PC-3 (cell line): ENCODE results near the gene CSPG4. TPM values are rescaled to one million over a fixed set of nuclear protein-coding genes. Genes with fewer than 3 reads are reported as not detected.
"Not testable (repeated sequence)": the region's sequence is repeated elsewhere in the genome, so short reads cannot be mapped to it uniquely, and the experiment has no call there.

Experiments
- ATAC-seq: fragments of 200-7000 bp; cut with Tn5 transposase; 2 replicates; pipeline ENCODE4 v1.9.1; 2020; ENCODE audit warnings: mild to moderate bottlenecking, moderate library complexity
- BruUV-seq: library from RNA; stranded (reverse); fragments of 400-500 nt; replicated peaks from 2 replicates; lab custom pipeline; 2021; lab: Mats Ljungman, UMichigan
- CTCF ChIA-PET: fragments of 300-600 bp; sonication (Branson Sonifier 250); formaldehyde crosslinking; loops from one replicate; lab custom pipeline; 2022; ENCODE audit warnings: antibody characterized with exemption; lab: Charles Lee
- POLR2A ChIA-PET: fragments of 300-600 bp; sonication (Branson Sonifier 250); formaldehyde crosslinking; loops from one replicate; lab custom pipeline; 2022; ENCODE audit warnings: antibody characterized with exemption; ENCODE audit not compliant: unreplicated experiment; lab: Charles Lee
- DNase-seq: peaks from one replicate; pipeline ENCODE4 v3.0.0-alpha.2; 2015
- H2AFZ ChIP-seq: fragments of 300-600 bp; sonication (generic); 2 replicates; pipeline ENCODE4 v1.6.0; 2016; ENCODE audit warnings: antibody characterized with exemption, low read length
- H3F3A ChIP-seq: fragments of 300-600 bp; sonication (generic); one replicate; pipeline ENCODE4 v1.6.0; 2017; ENCODE audit warnings: antibody characterized with exemption, low read length, control low read depth, mild to moderate bottlenecking; ENCODE audit not compliant: unreplicated experiment
- H3K27ac ChIP-seq: fragments of 300-600 bp; sonication (generic); 2 replicates; pipeline ENCODE4 v1.5.1; 2016; ENCODE audit warnings: mild to moderate bottlenecking, low read length
- H3K27me3 ChIP-seq: fragments of 300-600 bp; sonication (generic); 2 replicates; pipeline ENCODE4 v1.6.1; 2016; ENCODE audit warnings: low read length, mixed read lengths
- H3K36me3 ChIP-seq: fragments of 300-600 bp; sonication (generic); 2 replicates; pipeline ENCODE4 v1.6.1; 2016; ENCODE audit warnings: low read depth, mixed run types, low read length, mixed read lengths
- H3K4me1 ChIP-seq: fragments of 300-600 bp; sonication (generic); 2 replicates; pipeline ENCODE4 v1.5.1; 2016; ENCODE audit warnings: low read length; ENCODE audit not compliant: insufficient read depth
- H3K4me2 ChIP-seq: fragments of 300-600 bp; sonication (generic); 2 replicates; pipeline ENCODE4 v1.6.0; 2016; ENCODE audit warnings: low read length
- H3K4me3 ChIP-seq: fragments of 300-600 bp; sonication (generic); 2 replicates; pipeline ENCODE4 v1.5.1; 2016; ENCODE audit warnings: mild to moderate bottlenecking, low read length, mixed read lengths
- H3K79me2 ChIP-seq: fragments of 300-600 bp; sonication (generic); 2 replicates; pipeline ENCODE4 v1.6.1; 2017; ENCODE audit warnings: low read length, mixed read lengths
- H3K9ac ChIP-seq: fragments of 300-600 bp; sonication (generic); 2 replicates; pipeline ENCODE4 v1.6.0; 2016; ENCODE audit warnings: mild to moderate bottlenecking, low read length
- H3K9me2 ChIP-seq: fragments of 300-600 bp; sonication (generic); replicated peaks from 2 replicates; pipeline ENCODE4 v1.6.1; 2016; ENCODE audit warnings: mixed run types, low read length, mixed read lengths
- H3K9me3 ChIP-seq: fragments of 300-600 bp; sonication (generic); 2 replicates; pipeline ENCODE4 v1.6.1; 2016; ENCODE audit warnings: low read length, mixed read lengths
- H4K20me1 ChIP-seq: fragments of 300-600 bp; sonication (generic); 2 replicates; pipeline ENCODE4 v1.6.1; 2016; ENCODE audit warnings: low read length, mixed read lengths
- CTCF ChIP-seq: fragments of 300-600 bp; sonication (generic); conservative IDR thresholded peaks from 2 replicates; pipeline ENCODE4 v1.5.1; 2017; ENCODE audit warnings: antibody characterized with exemption, low read depth, mild to moderate bottlenecking, low read length
- EZH2 ChIP-seq: fragments of 300-600 bp; sonication (generic); IDR thresholded peaks from one replicate; pipeline ENCODE4 v1.6.1; 2017; ENCODE audit warnings: antibody characterized with exemption, mild to moderate bottlenecking, low read length; ENCODE audit not compliant: unreplicated experiment
- EZH2phosphoT487 ChIP-seq: fragments of 300-600 bp; sonication (generic); IDR thresholded peaks from 2 replicates; pipeline ENCODE4 v1.6.1; 2018; ENCODE audit warnings: mild to moderate bottlenecking, antibody characterized with exemption, low read length, borderline replicate concordance
- intact Hi-C: fragments of 100-400 bp; cut with micrococcal nuclease; formaldehyde crosslinking; loops from 2 replicates; pipeline ENCODE4 v1.9.0; 2023
- total RNA-seq: library from RNA; depleted of rRNA; stranded (reverse); fragments of >200 nt; gene quantifications from 2 replicates; pipeline ENCODE4 v1.2.3, GENCODE V29; 2014

The CSPG4 gene
- total RNA-seq, 1 experiment from 2014 or later, result 2.0 TPM

GRCh38 chr15:75760704-75761435 is 48.2 kb upstream of the CSPG4 start:
- no TSS peak for BruUV-seq
- no peak overlapping the region for H3K4me2 ChIP-seq
- ChIA-PET POLR2A (no interaction called here), CTCF (no interaction called here)
- no peak overlapping the region for H3K27ac ChIP-seq
- intact Hi-C loops, result no loop called here
- H3K79me2 ChIP-seq, result no peaks in the 10 kb centered on the region
- no peaks in the 10 kb centered on the region for H3F3A ChIP-seq
- H4K20me1 ChIP-seq, result no peaks in the 10 kb centered on the region
- ATAC-seq (no peak), DNase-seq (no peak)
- no peaks in the 10 kb centered on the region for H3K9me3 ChIP-seq
- H3K9me2 ChIP-seq, result no peaks in the 10 kb centered on the region
- H3K36me3 ChIP-seq, result no peaks in the 10 kb centered on the region
- no peak overlapping the region for H3K4me3 ChIP-seq
- no peak overlapping the region for H2AFZ ChIP-seq
- no peak overlapping the region for H3K9ac ChIP-seq
- TF ChIP-seq CTCF, result no peak
- no peak for TF ChIP-seq EZH2phosphoT487
- TF ChIP-seq EZH2, result no peak
- no peaks in the 10 kb centered on the region for H3K27me3 ChIP-seq
- H3K4me1 ChIP-seq, result no peaks in the 10 kb centered on the region; the same call in 1 of the 2 replicates

GRCh38 chr15:75760131-75760520 is 47.5 kb upstream of the CSPG4 start:
- H3K27me3 ChIP-seq, H4K20me1 ChIP-seq, DNase-seq, H2AFZ ChIP-seq, H3K36me3 ChIP-seq, CTCF ChIA-PET, BruUV-seq, H3K27ac ChIP-seq, H3K79me2 ChIP-seq, H3K9me2 ChIP-seq, H3K4me2 ChIP-seq, H3K4me1 ChIP-seq, POLR2A ChIA-PET, H3K9me3 ChIP-seq, H3K4me3 ChIP-seq, ATAC-seq, intact Hi-C loops, H3F3A ChIP-seq, H3K9ac ChIP-seq: not testable (repeated sequence)

DNA sequence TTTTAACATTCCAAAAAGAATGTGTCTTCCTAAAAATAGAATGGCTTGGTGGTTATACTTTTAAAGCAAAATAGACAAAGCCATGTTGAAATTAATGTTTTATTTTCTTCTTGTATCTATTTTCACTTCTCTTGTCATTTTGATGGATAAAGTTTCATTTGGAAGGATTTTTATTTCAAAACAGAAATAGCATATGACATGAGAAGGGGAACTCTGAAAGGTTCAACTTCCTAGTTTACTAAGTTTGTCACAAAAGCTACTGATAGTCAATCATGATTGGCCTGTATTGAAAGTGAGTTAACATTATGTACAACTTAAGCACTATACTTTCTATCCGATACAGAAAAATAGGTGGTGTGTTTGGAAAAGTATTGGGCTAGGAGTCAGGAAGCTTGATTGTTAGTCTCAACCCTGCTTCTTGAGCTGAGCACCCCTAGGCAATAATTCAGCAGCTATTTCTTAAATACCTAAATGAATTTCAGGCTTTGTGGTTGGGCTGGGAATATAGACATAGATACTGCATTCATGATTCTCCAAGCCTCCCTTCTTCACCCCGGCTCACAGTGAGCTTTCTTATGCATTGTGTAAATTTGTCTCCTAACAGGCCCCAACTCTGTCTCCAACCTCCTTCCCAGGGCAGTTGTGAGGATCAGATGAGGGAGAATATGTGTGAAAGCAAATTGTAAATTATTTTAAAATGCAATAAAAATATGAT is 46.9 kb upstream of the CSPG4 start:
- H3K4me2 ChIP-seq, result no peak overlapping the region
- no peak overlapping the region for H3K27ac ChIP-seq
- DNase-seq, result no peak
- no peak for ATAC-seq
- intact Hi-C loops, result no loop called here
- TF ChIP-seq EZH2, result no peak
- TF ChIP-seq CTCF, result no peak
- no peak for TF ChIP-seq EZH2phosphoT487
- H3F3A ChIP-seq, result no peaks in the 10 kb centered on the region
- no peak overlapping the region for H2AFZ ChIP-seq
- H3K9ac ChIP-seq, result no peak overlapping the region
- no peaks in the 10 kb centered on the region for H4K20me1 ChIP-seq
- H3K79me2 ChIP-seq, result no peaks in the 10 kb centered on the region
- no peaks in the 10 kb centered on the region for H3K36me3 ChIP-seq
- no peaks in the 10 kb centered on the region for H3K27me3 ChIP-seq
- no peaks in the 10 kb centered on the region for H3K9me2 ChIP-seq
- no peaks in the 10 kb centered on the region for H3K9me3 ChIP-seq
- POLR2A ChIA-PET, result no interaction called here
- no peaks in the 10 kb centered on the region; the same call in 1 of the 2 replicates for H3K4me1 ChIP-seq
- H3K4me3 ChIP-seq, result no peak overlapping the region
- CTCF ChIA-PET, result no interaction called here
- BruUV-seq, result no TSS peak
